HT1080 (cell line): ENCODE data around the gene SNAP23. TPM values are rescaled to one million over a fixed set of nuclear protein-coding genes. Genes with fewer than 3 reads are reported as not detected.

ENCODE experiments used
- DNase-seq: peaks from one replicate; pipeline ENCODE4 v3.0.0-alpha.2; 2015; ENCODE audit warnings: low read depth
- polyA plus RNA-seq, 2 experiments: library from polyadenylated mRNA; depleted of rRNA; stranded (reverse); fragments of >200 nt; gene quantifications; 2 replicates each; pipeline ENCODE4 v1.2.3, GENCODE V29; 2015
- total RNA-seq: library from RNA; depleted of rRNA; stranded (reverse); fragments of >200 nt; shearing (Covaris generic); gene quantifications from 2 replicates; pipeline ENCODE4 v1.2.3, GENCODE V29; 2014; rRNA removed

The SNAP23 gene
- 48.3 and 53.4 TPM in 2 replicates for total RNA-seq
- 44.8 and 52.8 TPM in 2 replicates for polyA plus RNA-seq (2015; cell fraction: cytosol; rRNA removed)
- polyA plus RNA-seq (2015; cell fraction: nucleus; rRNA removed): 36.1 and 39.1 TPM in 2 replicates

DNA sequence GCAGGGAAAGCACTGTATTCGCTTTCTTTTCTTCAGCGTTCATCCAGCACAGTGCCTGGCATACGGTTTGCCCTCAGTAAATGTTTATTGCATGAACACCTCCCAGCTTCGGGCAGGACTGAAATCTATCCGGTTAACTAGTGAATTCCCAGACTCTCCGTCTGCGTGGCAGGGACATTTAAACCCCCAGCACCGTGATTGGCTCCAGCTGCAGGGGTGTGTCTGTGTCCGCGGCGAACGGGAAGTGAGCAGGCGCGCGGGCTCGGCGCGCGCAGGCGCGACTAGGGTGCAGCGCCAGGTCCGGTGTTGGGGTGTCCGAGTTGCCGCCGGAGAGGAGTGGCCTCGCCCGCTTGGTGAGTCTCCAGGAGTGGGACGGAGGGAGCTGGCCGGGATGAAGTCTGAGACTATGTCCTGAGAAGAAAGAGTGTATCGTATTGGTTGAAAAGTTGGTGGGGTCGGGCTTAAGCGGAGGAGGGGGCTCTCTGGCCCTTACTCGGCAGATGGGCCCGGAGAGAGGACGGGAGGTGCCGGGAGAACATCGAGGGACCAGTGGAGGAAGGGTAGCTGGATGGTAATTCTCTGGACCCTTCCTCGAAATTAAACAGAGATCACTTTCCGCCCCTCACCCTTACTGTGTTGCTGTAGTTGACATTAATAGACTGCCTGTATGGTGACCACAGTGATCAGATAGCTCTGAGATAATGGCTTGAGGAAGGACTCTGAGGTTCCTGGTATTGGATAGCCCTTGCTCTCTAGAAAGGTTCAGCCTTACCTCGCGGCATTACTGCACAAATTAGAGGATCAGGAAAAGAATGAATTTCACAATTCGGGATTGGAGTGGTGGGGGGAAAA is at the start of gene SNAP23:
SNAP23 (plus strand) TSS at position 274 of the 852 bp plus-strand sequence. CDS start 16,213 bp downstream, outside the sequence.
- DNase-seq: peak; percentile 94

DNA sequence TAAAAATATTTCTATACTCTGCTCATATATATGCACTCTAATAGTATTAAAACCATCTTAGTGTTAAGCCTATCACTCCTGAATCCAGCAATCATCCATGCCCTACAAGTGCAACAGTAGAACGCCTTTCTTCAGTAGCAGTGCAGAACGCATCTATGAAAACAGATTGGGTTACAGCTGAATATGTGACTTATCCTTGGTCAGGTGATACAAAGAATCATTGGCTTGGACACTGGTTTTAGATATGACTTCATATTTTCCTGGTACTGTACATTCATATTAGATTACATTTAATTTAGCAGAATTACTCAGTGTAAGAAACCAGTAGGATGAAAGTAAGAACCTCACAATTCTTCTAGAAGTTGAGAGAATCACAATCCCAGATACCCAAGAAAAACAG is 47.8 kb upstream of the SNAP23 start:
- DNase-seq: no peak

DNA sequence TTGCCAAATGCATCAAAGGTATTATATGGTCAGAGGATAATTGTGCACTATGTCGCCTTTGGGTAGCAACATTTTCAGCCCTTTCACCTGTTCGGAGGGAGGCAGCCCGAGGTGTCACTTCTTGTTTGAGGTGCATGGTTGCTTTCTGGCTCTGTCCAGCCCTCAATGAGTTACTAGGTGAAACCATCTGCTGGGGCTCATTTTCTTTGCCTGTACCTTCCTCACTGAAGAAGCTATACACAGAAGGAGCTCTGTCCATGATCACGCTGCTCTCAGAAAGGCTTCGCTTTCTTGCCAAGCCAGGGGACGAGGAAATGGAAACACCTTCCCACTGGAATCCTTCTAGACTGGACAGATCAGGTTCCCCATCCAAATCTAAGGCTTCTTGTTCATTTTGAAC is 47.2 kb upstream of the SNAP23 start:
- no peak for DNase-seq

DNA sequence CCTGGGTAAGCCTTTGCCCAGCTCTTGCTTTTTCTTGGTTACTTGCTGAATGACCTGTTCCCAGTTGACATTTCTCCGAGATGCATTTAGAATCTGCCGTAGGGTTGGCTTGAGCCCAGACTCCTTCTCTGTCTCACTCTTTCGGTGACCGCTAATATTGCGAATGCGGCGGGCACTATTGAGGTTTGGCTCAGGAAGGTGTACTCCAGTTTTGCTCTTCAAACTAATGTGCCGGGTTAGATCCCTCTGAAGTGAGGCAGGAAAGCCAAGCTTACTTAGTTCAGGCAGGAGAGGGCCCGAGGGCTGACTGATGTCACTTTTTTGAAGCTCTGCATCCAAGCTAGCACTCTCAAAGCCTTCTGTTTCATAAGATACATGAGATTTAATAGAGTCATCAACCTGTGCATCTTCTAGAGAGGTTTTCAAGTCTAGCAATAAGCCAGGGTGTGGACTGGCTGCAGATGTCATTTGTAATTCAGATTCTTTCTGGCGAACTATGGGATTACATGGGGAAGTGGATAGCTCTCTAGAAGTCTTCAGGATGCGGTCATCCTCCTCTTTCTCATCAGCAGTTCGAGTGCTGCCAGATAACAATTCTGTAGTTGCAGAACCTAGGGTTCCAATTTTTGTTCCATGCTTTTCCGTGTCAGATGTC is 45.5 kb upstream of the SNAP23 start:
- DNase-seq: no peak

DNA sequence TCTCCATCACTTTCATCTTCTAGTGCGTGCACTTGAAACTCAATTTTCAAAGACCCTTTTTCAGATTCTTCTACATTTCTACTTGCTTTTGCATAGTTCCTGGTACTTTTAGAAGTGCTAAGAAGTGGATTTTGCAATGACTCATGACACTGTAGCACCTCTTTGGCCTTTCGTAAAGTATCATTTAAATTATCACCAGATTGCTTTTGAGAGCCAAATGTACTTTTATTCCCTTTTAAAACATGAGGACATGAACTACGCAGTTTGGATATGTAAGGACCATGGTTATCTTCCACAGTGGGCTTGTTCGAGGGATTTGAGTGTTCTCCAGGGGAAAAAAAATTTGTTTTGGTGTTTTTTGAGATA is 45.0 kb upstream of the SNAP23 start:
- no peak for DNase-seq

DNA sequence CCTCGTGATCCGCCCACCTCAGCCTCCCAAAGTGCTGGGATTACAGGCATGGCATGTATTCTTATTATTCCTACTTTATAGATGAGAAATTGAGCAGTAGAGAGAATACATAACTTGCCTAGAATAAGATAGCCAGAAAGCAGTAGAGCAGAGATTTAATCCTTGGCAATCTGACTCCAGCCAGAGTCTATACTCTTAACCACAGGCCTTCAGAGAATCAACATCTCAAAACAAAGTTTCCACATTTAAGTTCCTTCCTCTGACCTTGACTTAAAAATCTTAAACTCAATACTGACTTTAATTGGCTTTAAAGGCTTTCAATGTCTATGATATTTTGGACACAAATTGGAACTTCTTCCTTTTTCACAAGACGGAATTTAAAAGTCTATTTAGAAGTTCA is 41.6 kb upstream of the SNAP23 start:
- no peak for DNase-seq

DNA sequence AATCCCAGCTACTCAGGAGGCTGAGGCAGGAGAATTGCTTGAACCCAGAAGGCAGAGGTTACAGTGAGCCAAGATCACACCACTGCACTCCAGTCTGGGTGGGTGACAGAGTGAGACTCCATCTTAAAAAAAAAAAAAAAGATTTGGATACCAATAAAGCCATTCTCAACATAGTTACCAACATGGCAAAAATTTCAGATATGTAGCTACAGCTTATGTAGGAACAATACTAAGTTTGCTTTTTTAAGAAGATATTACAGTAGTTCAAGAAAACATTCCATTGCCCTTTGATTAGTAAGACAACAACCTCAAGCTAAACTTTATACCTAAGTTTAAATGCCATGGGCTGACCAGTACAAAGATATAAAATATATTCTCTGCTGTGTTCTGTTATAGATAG is 38.9 kb upstream of the SNAP23 start:
- no peak for DNase-seq

DNA sequence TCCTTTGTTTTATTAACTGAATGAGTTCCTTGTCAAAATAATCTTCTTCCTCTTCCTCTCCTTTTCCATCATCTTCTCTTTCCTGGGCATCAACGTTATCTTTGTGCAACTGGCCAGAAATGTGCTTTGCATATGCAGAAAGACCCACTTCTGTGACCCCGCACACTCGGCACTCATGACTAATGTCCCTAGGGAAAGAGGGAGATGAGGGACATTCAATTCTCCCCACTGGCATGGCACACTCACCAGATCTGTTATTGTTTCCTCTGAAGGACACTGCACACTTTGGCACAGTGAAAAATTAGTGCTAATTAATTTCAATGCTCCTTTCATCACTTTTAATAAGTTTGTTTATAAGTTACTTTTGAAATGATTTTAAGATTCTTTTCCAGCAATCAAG is 38.5 kb upstream of the SNAP23 start:
- no peak for DNase-seq

DNA sequence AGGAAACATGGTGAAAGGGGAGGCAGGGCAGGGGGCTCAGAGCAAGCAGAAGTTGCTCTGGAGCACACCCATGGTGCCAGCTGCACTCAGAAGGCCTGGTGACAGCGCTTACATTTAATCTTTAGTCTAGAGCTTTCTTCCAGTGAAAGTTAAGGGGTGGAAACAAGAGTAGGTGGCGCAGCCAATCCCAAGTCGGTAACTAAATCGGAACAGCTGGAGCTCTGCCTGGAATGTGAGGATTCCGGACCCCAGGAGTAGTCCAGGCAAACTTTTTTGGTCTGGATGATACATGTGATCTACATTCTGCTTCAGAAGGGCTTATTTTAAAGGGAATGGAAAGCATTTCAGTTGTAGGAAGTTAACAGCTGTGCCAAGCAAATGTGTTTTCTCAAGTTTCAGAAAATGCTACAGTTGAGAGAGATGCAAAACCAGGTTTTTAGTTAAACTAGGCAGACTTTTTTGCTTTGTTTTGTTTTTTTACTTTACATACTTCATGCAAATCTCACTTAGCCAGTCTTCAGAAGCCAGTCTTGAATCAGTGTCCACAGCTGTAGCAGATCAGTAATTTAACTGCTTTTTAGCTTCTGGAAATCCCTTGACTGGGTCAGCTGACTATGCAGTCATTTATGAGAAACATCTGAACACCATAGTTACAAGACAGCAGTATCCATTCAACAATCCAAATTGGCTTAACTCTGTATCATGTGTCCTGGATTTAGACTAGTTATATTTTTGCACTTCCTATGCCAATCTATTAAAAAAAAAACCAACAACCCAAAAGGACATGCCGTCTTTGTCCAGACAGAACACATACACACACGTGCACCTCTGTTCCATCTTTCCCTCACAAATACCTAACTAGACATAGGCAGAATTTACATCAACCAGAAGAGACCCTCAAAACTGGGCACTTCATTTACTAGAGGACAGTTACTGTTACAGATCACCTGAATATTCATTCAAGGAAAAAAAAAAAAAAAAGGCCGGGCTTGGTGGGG is 37.7 kb upstream of the SNAP23 start:
- DNase-seq: no peak

DNA sequence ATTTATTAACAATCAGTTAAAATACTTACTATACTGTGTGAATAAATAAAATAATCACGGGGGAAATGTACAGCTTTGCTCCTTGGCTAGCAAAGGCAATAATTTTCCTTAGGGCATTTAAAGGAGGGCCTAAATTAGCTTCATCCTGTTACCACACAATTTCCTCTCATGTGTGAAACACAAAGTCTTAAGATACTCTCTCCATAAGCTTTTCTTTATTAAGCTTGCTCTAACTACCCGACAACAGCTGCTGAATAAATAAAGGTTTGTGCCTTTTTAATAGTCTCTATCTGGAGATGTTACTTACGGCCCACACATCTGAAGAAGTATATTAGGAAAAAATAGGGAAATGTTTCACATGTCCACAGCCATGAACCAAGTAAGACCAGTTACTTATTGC is 34.2 kb upstream of the SNAP23 start:
- DNase-seq: no peak

DNA sequence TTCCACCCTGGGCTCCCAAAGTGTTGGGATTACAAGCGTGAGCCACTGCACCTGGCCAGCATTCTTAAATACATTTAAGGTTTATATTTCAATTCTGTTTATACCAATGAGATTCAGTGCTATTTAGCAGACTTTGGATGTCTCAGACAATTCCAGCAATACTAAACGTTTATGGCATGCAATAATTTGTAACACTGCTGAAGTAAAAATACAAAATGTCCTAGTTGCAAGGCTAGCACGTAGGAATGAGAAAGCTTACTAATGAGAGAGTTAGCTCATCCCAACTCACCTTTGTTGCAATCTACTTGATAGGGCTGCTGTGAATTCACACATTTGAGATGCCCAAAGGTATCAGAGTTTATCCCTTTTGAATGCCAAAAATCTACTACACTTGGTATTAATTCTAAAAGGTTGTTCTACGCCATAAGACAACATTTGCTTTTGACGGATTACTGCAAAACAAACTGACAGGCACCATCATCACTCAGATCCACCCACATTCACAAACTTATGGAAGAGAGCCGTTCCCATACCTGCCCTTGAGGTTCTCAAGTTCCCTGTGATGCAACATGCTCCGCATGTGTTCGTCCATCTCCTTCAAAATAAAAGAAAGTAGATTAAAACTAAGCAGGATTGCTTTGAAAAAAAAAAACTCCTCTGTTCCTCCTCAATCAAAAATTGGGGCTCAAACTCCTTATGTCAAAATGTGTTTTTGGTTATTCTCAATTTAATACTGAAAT is 29.7 kb upstream of the SNAP23 start:
- no peak for DNase-seq

DNA sequence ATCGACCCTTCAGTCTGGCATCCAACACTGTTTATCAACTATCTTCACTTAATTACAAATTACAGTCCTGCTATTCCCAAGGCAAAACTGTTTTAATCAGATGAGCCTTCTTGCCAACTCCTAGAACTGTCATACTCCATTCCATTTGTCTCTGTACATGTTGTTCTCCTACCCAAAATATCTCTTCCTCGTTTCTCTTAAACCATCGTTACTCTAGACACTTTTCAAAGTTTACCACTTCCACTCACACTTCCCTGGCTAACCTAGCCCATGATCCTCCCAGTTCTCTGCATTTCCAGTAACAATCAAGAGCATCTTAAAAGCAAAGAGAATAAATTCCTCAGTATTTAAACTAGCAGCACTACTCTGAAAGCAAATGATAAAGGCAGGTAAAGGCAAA is 24.4 kb upstream of the SNAP23 start:
- no peak for DNase-seq

DNA sequence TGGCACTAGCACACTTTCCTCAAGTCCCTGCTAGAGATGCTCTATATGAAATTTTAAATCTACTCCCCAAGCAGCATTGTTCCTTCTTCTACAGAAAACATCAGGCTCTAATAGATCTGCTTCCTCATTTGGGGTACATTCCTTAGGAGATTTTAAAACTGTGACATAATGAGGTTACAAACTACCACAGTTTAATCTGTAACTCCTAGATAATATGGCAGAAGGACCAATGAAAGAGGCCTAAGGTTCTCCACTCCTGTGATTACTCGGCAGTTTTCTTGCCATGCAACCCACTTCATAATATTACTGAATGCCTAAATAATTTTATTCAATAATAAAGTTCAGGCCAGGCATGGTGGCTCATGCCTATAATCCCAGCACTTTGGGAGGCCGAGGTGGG is 20.6 kb upstream of the SNAP23 start:
- DNase-seq: no peak

DNA sequence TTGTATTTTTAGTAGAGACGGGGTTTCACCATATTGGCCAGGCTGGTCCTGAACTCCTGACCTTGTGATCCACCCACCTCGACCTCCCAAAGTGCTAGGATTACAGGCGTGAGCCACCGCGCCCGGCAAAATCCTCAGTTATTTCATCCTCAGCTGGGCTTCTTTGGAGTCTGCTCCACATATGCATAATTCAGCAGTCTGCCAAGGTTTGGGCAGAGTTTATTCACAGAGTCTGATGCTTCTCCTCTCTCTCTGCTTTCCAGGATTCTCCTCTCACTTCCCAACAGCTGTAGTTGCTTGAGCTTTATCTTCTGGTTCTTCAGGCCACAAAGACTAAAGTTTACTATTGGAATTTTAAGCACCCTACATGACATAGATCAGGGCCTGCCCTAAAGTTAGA is 12.7 kb upstream of the SNAP23 start:
- DNase-seq: no peak

DNA sequence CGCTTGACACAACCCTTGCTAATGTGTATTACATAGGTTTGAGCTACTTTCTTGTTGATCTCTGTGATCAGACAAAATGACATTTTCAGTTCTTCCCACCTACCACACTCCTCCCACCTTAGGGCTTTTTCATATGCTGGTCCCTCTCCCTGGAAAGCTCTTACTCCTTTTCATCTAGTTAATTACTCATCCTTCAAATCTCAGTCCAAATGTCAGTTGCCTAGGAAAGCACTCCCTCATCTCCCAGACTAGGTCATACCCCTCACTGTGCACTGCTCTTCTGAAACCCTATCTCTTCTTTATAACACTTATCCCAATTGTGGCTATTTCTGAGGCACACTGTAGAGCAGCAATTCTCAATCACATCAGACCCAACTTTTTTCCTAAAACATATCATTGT is 11.8 kb upstream of the SNAP23 start:
- no peak for DNase-seq

DNA sequence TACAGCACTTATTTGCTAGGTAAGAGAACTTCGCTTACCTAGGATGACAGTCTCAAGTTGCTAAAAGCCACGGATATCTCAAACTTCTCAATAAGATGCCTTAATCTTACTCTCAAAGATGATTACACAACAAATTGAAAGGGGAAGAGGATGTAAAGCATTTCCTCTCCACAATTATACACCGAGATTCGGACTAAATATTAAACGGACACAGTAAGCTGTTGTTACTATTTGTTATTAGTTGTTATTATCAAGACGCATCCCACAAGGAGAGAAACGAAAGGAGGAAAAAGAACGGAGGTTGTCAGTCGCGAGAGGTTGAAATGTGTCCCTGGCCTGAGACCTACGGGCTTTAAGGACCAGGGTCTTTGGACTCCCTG is 5.2 kb upstream of the SNAP23 start:
- DNase-seq: no peak

DNA sequence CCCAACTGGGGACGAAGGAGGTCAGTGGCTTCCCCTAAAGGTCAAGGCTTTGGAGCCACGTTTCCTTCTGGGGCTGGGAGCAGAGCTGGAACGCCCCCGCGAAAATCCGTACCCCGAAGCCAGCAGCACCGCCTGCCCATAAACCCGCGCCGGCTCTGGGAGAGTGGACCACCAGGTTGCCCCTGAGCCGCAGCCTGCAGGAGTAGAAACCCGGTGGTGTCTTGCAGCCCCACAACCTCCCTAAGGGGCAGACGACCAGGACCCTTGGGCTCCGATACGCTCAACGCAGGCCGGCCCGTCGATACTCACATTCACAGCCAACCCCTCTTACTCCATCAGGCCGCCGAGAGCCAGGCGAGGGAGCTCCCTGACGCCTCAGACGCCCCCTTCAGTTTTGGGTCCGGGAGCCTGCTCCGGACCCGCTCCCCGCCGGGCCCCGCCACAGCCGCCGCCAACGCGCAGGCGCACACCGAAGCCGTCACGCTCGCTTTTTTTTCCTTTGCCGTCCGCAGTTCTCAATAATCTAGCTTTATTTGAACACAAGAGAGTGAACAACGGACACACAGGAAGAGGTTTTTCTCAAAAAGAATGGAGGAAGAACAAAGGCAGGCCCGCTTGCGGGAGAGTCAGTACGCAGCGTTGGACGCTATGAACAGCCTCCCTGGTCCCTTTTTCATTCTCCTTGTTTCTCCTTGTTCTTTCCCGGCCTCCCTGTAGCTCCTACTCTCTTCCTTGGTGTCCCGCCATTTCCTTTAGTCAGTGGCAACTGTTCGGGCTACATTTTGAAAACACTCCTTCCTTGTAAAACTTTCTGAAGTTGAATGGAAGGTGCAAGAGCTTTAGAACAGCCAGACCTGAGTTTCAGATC is 4.5 kb upstream of the SNAP23 start, which contains the start of gene ZNF106:
ZNF106 (minus strand) TSS at position 471 of the 868 bp plus-strand sequence. CDS start 18,852 bp downstream, outside the sequence.
- DNase-seq: peak; percentile 87

DNA sequence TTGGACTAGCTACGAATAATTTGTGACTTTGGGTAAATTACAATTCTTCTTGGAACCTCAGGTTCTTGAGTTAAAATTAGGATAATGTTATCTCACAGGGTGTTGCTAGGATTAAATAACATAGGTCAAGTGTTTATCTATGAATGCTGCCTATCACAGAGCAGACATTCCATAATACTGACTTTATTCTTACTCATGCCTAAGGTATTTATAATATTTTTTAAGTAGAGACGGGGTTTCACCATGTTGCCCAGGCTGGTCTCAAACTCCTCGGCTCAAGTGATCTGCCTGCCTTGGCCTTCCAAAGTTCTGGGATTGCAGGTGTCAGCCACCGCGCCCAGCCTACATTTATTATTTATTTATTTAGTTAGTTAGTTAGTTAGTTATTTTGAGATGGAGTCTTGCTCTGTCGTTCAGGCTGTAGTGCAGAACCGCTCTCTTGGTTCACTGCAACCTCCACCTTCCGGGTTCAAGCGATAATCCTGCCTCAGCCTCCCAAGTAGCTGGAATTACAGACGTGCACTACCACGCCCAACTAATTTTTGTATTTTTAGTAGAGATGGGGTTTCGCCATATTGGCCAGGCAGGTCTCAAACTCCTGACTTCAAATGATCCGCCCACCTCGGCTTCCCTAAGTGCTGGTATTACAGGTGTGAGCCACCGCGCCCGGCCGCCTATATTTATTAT is 3.8 kb upstream of the SNAP23 start:
- DNase-seq: peak; percentile 69

DNA sequence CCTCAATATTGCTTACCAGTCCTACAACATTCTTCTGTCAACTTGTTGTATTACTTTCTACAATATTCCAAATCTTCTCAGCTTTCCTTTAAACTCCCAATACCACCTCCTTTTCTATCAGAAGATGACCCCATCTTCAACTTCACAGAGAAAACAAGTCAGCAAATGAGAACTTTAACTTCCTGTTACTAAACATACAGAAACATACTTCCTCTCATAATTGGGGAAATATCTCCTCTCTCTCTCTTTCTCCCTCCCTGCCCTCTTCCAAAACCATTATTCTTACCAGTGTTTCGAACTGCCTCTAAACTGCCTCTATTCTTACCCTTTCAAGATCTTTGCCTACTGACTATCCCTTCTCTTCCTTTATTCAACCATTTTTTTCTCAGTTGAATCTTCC is 1.8 kb upstream of the SNAP23 start:
- no peak for DNase-seq
